Measurements from ENCODE around the gene CRTC1. TPM values are rescaled to one million over a fixed set of nuclear protein-coding genes. Genes with fewer than 3 reads are reported as not detected.

The CRTC1 gene
- total and polyA plus RNA-seq, 11 donors = 3.8 to 10.2 (median 7.2) TPM

- no peak for ATAC-seq
- no peak overlapping the region for H3K27ac ChIP-seq
- DNase-seq = no peak
These were observed 63.2 kb downstream of the CRTC1 start for GRCh38 chr19:18746401-18747325.

GRCh38 chr19:18749362-18750231, 66.1 kb downstream of the CRTC1 start:
- 92 to 95% (median 93%) methylated on average over 23 of the region's 23 CpGs for WGBS, 4 donors
- intact Hi-C loops (cut with DNase I) = no loop called here

More at GRCh38 chr19:18746401-18747325, 63.2 kb downstream of the CRTC1 start:
- WGBS, 4 donors = 70 to 80% (median 71%) methylated on average over 16 to 29 of the region's 29 CpGs
- TF ChIP-seq, protein P1, sequence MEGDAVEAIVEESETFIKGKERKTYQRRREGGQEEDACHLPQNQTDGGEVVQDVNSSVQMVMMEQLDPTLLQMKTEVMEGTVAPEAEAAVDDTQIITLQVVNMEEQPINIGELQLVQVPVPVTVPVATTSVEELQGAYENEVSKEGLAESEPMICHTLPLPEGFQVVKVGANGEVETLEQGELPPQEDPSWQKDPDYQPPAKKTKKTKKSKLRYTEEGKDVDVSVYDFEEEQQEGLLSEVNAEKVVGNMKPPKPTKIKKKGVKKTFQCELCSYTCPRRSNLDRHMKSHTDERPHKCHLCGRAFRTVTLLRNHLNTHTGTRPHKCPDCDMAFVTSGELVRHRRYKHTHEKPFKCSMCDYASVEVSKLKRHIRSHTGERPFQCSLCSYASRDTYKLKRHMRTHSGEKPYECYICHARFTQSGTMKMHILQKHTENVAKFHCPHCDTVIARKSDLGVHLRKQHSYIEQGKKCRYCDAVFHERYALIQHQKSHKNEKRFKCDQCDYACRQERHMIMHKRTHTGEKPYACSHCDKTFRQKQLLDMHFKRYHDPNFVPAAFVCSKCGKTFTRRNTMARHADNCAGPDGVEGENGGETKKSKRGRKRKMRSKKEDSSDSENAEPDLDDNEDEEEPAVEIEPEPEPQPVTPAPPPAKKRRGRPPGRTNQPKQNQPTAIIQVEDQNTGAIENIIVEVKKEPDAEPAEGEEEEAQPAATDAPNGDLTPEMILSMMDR (IDR thresholded peaks at IDR 0.05) = no peak
- TF ChIP-seq POLR2A (IDR thresholded peaks at IDR 0.05) = no peak
- H3K27me3 ChIP-seq = no peaks in the 10 kb centered on the region
- H3K4me3 ChIP-seq = no peak overlapping the region
- H3K4me1 ChIP-seq = peaks cover 0 to 20% (median 18%) of the 10 kb centered on the region in 12 donors
- H3K36me3 ChIP-seq = peaks cover 0 to 16% (median 6%) of the 10 kb centered on the region in 9 donors
- no peaks in the 10 kb centered on the region for H3K9me3 ChIP-seq
- intact Hi-C loops (cut with DNase I) = no loop called here

GRCh38 chr19:18750295-18750970, 67.0 kb downstream of the CRTC1 start:
- intact Hi-C loops (cut with DNase I) = no loop called here
- DNase-seq (no peak), ATAC-seq (no peak)
- Histone ChIP-seq H3K9me3 (no peaks in the 10 kb centered on the region), H3K36me3 (peaks cover 0 to 43% (median 21%) of the 10 kb centered on the region in 9 donors), H3K27ac (no peak overlapping the region), H3K27me3 (no peaks in the 10 kb centered on the region), H3K4me3 (no peak overlapping the region), H3K4me1 (no peaks in the 10 kb centered on the region)
- TF ChIP-seq, protein P1 (IDR thresholded peaks at IDR 0.05) = no peak
- TF ChIP-seq POLR2A (IDR thresholded peaks at IDR 0.05) = no peak
- WGBS, 4 donors = 91 to 96% (median 95%) methylated on average over 16 to 19 of the region's 19 CpGs

More at GRCh38 chr19:18749362-18750231, 66.1 kb downstream of the CRTC1 start:
- DNase-seq = no peak
- Histone ChIP-seq H3K4me1 (no peaks in the 10 kb centered on the region), H3K27me3 (no peaks in the 10 kb centered on the region), H3K36me3 (peaks cover 0 to 38% (median 19%) of the 10 kb centered on the region in 9 donors), H3K4me3 (no peak overlapping the region), H3K27ac (no peak overlapping the region), H3K9me3 (no peaks in the 10 kb centered on the region)
- no peak for ATAC-seq
- TF ChIP-seq, protein P1 (IDR thresholded peaks at IDR 0.05) = no peak
- TF ChIP-seq POLR2A (IDR thresholded peaks at IDR 0.05) = no peak

Data from heart left ventricle (tissue), 16 donors.